Mesenchymal stem cell (in vitro differentiated cells and primary cell): Measurements from ENCODE around the gene ERVW-1.
"Not testable (repeated sequence)": the region's sequence is repeated elsewhere in the genome, so short reads cannot be mapped to it uniquely, and the experiment has no call there.

ENCODE experiments used
- DNase-seq: peaks from one replicate; pipeline ENCODE4 v3.0.0-alpha.2; 2013
- H2AFZ ChIP-seq: one replicate; pipeline ENCODE4 v1.6.1; 2013; ENCODE audit warnings: low read depth, mild to moderate bottlenecking, control low read depth, inconsistent platforms, low read length, moderate library complexity
- H2AK5ac ChIP-seq: 2 replicates; pipeline ENCODE4 v1.6.1; 2013; ENCODE audit warnings: low read length, moderate library complexity, mild to moderate bottlenecking, inconsistent platforms; ENCODE audit not compliant: severe bottlenecking
- H2BK120ac ChIP-seq: one replicate; pipeline ENCODE4 v1.6.1; 2013; ENCODE audit warnings: low read depth, mild to moderate bottlenecking, inconsistent platforms, low read length, moderate library complexity
- H2BK12ac ChIP-seq, 2 experiments: one replicate each; pipeline ENCODE4 v1.6.1; 2013; ENCODE audit warnings: inconsistent platforms in 2 of 2, low read length in 2 of 2, mild to moderate bottlenecking in 2 of 2, moderate library complexity in 2 of 2, control low read depth in 1 of 2
- H2BK15ac ChIP-seq: one replicate; pipeline ENCODE4 v1.6.1; 2013; ENCODE audit warnings: mild to moderate bottlenecking, low read depth, inconsistent platforms; ENCODE audit not compliant: poor library complexity, severe bottlenecking
- H2BK5ac ChIP-seq: 2 replicates; pipeline ENCODE4 v1.6.1; 2013; ENCODE audit warnings: low read depth, mild to moderate bottlenecking, low read length, control low read depth, inconsistent platforms; ENCODE audit not compliant: poor library complexity, severe bottlenecking
- H3K14ac ChIP-seq, 2 experiments: one replicate each; pipeline ENCODE4 v1.6.1; 2013; ENCODE audit warnings: inconsistent platforms in 2 of 2, low read length in 2 of 2, control low read depth in 1 of 2, mild to moderate bottlenecking in 1 of 2, moderate library complexity in 1 of 2
- H3K18ac ChIP-seq, 2 experiments: one replicate each; pipeline ENCODE4 v1.6.1; 2013; ENCODE audit warnings: inconsistent platforms in 2 of 2, low read length in 2 of 2, control low read depth in 1 of 2, low read depth in 1 of 2, mild to moderate bottlenecking in 1 of 2
- H3K23ac ChIP-seq, 2 experiments: one replicate each; pipeline ENCODE4 v1.6.1; 2013; ENCODE audit warnings: inconsistent platforms in 2 of 2, low read length in 2 of 2, mild to moderate bottlenecking in 2 of 2, moderate library complexity in 2 of 2, control low read depth in 1 of 2
- H3K27ac ChIP-seq: 2 replicates; pipeline ENCODE4 v1.5.1; 2013; ENCODE audit warnings: mild to moderate bottlenecking, moderate library complexity, low read length, control low read depth, inconsistent platforms; ENCODE audit not compliant: poor library complexity, severe bottlenecking
- H3K27me3 ChIP-seq, 2 experiments: 2 replicates each; pipeline versions ENCODE4 v1.6.1 to v1.7.0; 2013; ENCODE audit warnings: low read length in 2 of 2, mild to moderate bottlenecking in 2 of 2, moderate library complexity in 2 of 2, control low read depth in 1 of 2, inconsistent platforms in 1 of 2; ENCODE audit not compliant: control insufficient read depth in 1 of 2, insufficient read depth in 1 of 2
- H3K36me3 ChIP-seq, 2 experiments: 2 replicates each; pipeline versions ENCODE4 v1.6.1 to v1.7.0; 2013; ENCODE audit warnings: low read length in 2 of 2, control low read depth in 1 of 2, inconsistent platforms in 1 of 2, low read depth in 1 of 2, mild to moderate bottlenecking in 1 of 2; ENCODE audit not compliant: insufficient read depth in 2 of 2, control insufficient read depth in 1 of 2
- H3K4ac ChIP-seq, 2 experiments: one replicate each; pipeline ENCODE4 v1.6.1; 2013; ENCODE audit warnings: inconsistent platforms in 2 of 2, low read length in 2 of 2, mild to moderate bottlenecking in 2 of 2, moderate library complexity in 2 of 2, control low read depth in 1 of 2, low read depth in 1 of 2
- H3K4me1 ChIP-seq: 2 replicates; pipeline ENCODE4 v1.6.1; 2013; ENCODE audit warnings: low read depth, low read length, control low read depth; ENCODE audit not compliant: control insufficient read depth, insufficient read depth
- H3K4me2 ChIP-seq: 2 replicates; pipeline ENCODE4 v1.6.1; 2013; ENCODE audit warnings: low read length, mild to moderate bottlenecking, inconsistent platforms; ENCODE audit not compliant: poor library complexity, severe bottlenecking
- H3K4me3 ChIP-seq, 2 experiments: 2 replicates each; pipeline versions ENCODE4 v1.5.1 to v1.7.0; 2013; ENCODE audit warnings: low read length in 2 of 2, mild to moderate bottlenecking in 2 of 2, control low read depth in 1 of 2, low read depth in 1 of 2; ENCODE audit not compliant: insufficient read depth in 1 of 2
- H3K79me1 ChIP-seq: replicated peaks from 2 replicates; pipeline ENCODE4 v1.6.1; 2013; ENCODE audit warnings: mild to moderate bottlenecking, control low read depth, low read length, inconsistent platforms; ENCODE audit not compliant: poor library complexity, severe bottlenecking
- H3K9ac ChIP-seq: 2 replicates; pipeline ENCODE4 v1.7.0; 2013; ENCODE audit warnings: mild to moderate bottlenecking, low read length, moderate library complexity
- H3K9me3 ChIP-seq: 2 replicates; pipeline ENCODE4 v1.7.0; 2013; ENCODE audit warnings: mild to moderate bottlenecking, low read length; ENCODE audit not compliant: control insufficient read depth
- H4K8ac ChIP-seq: one replicate; pipeline ENCODE4 v1.6.1; 2013; ENCODE audit warnings: inconsistent platforms, mild to moderate bottlenecking, low read length, moderate library complexity
- H4K91ac ChIP-seq: one replicate; pipeline ENCODE4 v1.6.1; 2013; ENCODE audit warnings: mild to moderate bottlenecking, low read length, inconsistent platforms
- WGBS: methylation state at CpG from one replicate; pipeline ENCODE4 v1.1.7; 2013; ENCODE audit warnings: mixed read lengths; 5-methylcytosine and 5-hydroxymethylcytosine counted together

The ERVW-1 gene

DNA sequence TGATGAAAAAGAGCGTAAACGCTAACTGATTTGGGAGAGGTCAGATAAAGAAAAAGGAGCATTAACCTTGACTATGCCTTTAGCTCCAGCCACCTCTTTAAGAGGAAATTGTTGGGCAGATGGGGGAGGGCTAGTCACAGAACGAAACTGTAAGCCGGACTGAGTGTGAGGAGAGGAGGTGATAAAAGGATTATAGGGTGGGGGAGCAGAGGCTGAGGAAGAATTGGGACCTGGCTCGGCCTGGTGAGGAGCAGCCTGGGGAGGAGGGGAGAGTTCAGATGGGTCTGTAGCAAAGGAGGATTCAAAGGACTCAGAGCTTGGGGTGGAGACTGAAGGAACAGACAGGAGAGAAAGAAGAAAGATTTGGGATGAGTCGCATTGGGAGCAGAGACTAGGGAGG, 5.9 kb upstream of the ERVW-1 start:
- not testable (repeated sequence) for H2BK120ac ChIP-seq, H3K27ac ChIP-seq, H3K4me3 ChIP-seq, H2BK5ac ChIP-seq, H3K18ac ChIP-seq, H2BK12ac ChIP-seq, H3K9ac ChIP-seq, H3K9me3 ChIP-seq, H3K4ac ChIP-seq, H3K23ac ChIP-seq, H2BK15ac ChIP-seq, H3K4me2 ChIP-seq, H3K79me1 ChIP-seq, H2AFZ ChIP-seq, DNase-seq, H4K8ac ChIP-seq, H3K14ac ChIP-seq, H2AK5ac ChIP-seq, H3K27me3 ChIP-seq, H3K4me1 ChIP-seq, H4K91ac ChIP-seq
- H3K36me3 ChIP-seq = peaks cover 8 to 31% of the 10 kb centered on the region in 2 experiments
- 52% methylated on average over 5 of the region's 6 CpGs for WGBS

DNA sequence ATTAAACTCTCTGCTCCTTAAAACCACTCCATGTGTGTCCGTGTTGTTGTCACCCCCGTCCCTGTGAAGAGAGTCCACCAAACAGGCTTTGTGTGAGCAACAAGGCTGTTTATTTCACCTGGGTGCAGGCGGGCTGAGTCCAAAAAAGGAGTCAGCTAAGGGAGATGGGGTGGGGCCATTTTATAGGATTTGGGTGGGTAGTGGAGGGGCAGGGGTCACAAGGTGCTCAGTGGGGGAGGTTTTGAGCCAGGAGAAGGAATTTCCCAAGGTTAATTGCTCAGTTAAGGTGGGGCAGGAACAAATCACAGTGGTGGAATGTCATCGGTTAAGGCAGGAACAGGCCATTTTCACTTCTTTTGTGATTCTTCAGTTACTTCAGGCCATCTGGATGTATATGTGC, 1.4 kb upstream of the ERVW-1 start:
- H4K8ac ChIP-seq, H3K14ac ChIP-seq, H2BK15ac ChIP-seq, H3K27ac ChIP-seq, H3K27me3 ChIP-seq, H3K4me2 ChIP-seq, H3K4ac ChIP-seq, H2BK5ac ChIP-seq, DNase-seq, H2BK120ac ChIP-seq, H3K9me3 ChIP-seq, H3K18ac ChIP-seq, H3K79me1 ChIP-seq, H2AK5ac ChIP-seq, H3K4me1 ChIP-seq, H2BK12ac ChIP-seq, H2AFZ ChIP-seq, H4K91ac ChIP-seq, H3K9ac ChIP-seq, H3K23ac ChIP-seq, H3K36me3 ChIP-seq, H3K4me3 ChIP-seq: not testable (repeated sequence)
- 95% methylated on average over 4 of the region's 4 CpGs for WGBS

DNA sequence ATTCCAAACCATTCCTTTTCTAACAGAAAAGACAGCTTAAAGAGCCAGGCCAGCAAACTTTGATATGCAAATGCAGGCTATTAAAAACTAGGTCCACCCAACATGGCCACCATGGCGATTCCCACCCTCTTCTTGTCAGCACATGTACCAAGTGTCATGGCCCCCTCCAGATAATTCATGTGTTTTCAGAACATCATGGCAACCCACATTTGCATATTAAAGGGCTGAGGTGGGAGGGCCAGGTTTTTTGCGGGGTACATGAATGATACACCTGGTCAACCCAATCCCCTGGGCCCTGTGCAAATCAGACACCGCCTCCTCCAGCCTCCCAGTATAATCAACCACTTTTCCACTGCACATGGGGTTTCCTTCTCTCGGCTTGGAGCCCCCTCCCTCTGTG, 965 bp upstream of the ERVW-1 start:
- WGBS = 100% methylated on average over 4 of the region's 4 CpGs

DNA sequence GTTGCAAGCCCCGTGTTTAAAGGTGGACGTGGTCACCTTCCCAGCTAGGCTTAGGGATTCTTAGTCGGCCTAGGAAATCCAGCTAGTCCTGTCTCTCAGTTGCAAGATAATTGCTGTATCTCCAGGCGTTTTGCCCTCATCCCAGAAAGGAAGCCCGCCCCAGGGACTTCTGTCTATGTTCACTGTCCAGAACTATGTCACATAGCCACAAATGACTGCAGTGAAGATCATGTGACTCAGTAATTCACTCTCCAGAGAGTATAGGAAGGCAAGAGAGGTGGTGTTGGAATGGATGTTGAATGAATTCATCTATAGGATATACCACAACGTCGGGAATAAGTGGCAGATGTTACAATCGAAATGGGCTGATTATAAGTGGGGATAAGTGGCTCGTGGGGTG, 349 bp upstream of the ERVW-1 start:
- Histone ChIP-seq H2BK12ac (no peak overlapping the region), H3K4ac (no peak overlapping the region), H3K23ac (no peak overlapping the region), H3K4me2 (no peak overlapping the region), H4K91ac (no peak overlapping the region), H2BK5ac (no peak overlapping the region), H3K36me3 (peaks cover 0 to 9% of the 10 kb centered on the region in 2 experiments), H2BK120ac (no peak overlapping the region), H3K9me3 (no peaks in the 10 kb centered on the region), H3K9ac (no peak overlapping the region), H2AK5ac (no peak overlapping the region), H3K18ac (no peak overlapping the region), H3K14ac (no peak overlapping the region), H2BK15ac (no peak overlapping the region), H3K27me3 (no peaks in the 10 kb centered on the region), H3K4me1 (no peaks in the 10 kb centered on the region), H3K4me3 (no peak overlapping the region), H4K8ac (no peak overlapping the region), H3K79me1 (no peaks in the 10 kb centered on the region), H2AFZ (no peak overlapping the region), H3K27ac (no peak overlapping the region)
- DNase-seq = no peak
- WGBS = 93% methylated on average over 9 of the region's 9 CpGs

More for the DNA sequence above, 965 bp upstream of the ERVW-1 start:
- Histone ChIP-seq H3K27ac (no peak overlapping the region), H2AK5ac (no peak overlapping the region), H3K79me1 (no peaks in the 10 kb centered on the region), H3K4me2 (no peak overlapping the region), H2BK5ac (no peak overlapping the region), H4K91ac (no peak overlapping the region), H2AFZ (no peak overlapping the region), H2BK12ac (no peak overlapping the region), H3K4me3 (no peak overlapping the region), H4K8ac (no peak overlapping the region), H3K4ac (no peak overlapping the region), H3K14ac (no peak overlapping the region), H3K23ac (no peak overlapping the region), H3K27me3 (no peaks in the 10 kb centered on the region), H2BK120ac (no peak overlapping the region), H3K9me3 (no peaks in the 10 kb centered on the region), H3K9ac (no peak overlapping the region), H3K18ac (no peak overlapping the region), H3K36me3 (peaks cover 0 to 9% of the 10 kb centered on the region in 2 experiments), H3K4me1 (no peaks in the 10 kb centered on the region), H2BK15ac (no peak overlapping the region)
- DNase-seq = no peak
